Measurements from ENCODE around the gene ARHGAP26. TPM values are rescaled to one million over a fixed set of nuclear protein-coding genes. Genes with fewer than 3 reads are reported as not detected.

The ARHGAP26 gene
- total RNA-seq, 4 donors from 2014 or later, result 22.3 to 40.7 (median 28.2) TPM

DNA sequence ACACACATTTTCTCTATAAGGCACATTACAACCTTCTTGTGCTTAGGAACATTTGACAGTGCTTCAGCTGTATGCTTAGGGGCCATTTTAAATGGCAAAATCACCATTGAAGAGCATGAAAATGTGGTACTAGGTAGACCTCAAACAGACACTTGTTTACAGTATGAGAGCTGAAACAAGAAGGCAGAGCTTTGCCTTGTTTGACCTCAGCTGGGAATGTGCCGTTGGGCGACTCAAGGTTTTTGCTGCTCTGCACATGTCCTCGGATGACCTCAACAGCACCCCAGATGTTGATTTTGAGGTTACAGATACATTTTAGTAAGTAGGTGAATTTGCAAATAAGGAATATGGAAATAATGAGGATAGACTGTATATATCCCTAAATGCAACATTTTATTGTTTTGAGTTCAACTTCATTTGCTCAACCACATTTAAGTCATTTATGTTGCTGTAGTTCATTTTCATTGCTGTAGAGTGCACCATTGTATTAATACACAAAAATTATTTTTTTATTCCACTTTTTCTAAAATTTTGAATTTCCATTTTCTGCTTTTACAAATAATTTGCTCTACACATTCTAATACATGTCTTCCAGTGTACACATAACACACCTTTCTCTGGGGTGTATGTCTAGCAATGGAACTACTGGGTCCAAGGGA is 426.6 kb downstream of the ARHGAP26 start:
- H3K27me3 ChIP-seq, result no peaks in the 10 kb centered on the region
- 81% methylated on average over 3 of the region's 3 CpGs for WGBS

DNA sequence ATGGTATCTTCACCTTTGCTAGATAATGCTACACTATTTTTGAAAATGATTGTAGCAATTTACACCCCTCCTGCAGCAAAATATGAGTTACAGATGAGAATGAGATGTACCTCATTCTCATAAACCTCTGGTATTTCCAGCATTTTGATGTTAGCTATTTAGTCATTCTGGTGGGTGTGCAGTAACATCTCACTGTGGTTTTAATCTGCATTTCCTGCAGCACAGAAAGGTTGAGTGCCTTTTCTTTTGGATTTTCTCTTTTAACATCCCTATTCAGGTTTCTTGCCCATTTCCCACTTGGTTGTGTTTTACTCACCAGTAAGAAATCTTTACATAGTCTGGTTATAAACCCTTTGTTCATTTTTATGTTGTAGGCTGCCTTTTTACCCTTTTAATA is 427.1 kb downstream of the ARHGAP26 start:
- Histone ChIP-seq H3K27ac (replicated peaks in 1 of 4) (no peak overlapping the region), H3K36me3 (no peaks in the 10 kb centered on the region), H3K27me3 (no peaks in the 10 kb centered on the region), H3K4me3 (no peak overlapping the region), H3K9me3 (no peaks in the 10 kb centered on the region), H3K4me1 (peaks cover 19 to 34% (median 22%) of the 10 kb centered on the region in 4 donors)
- intact Hi-C loops (cut with DNase I), result no loop called here
- TF ChIP-seq POLR2AphosphoS5 (IDR thresholded peaks at IDR 0.05) (no peak), EP300 (IDR thresholded peaks at IDR 0.05) (no peak), POLR2A (IDR thresholded peaks at IDR 0.05; ENCODE audit: low read depth) (no peak)
- TF ChIP-seq, protein P1, sequence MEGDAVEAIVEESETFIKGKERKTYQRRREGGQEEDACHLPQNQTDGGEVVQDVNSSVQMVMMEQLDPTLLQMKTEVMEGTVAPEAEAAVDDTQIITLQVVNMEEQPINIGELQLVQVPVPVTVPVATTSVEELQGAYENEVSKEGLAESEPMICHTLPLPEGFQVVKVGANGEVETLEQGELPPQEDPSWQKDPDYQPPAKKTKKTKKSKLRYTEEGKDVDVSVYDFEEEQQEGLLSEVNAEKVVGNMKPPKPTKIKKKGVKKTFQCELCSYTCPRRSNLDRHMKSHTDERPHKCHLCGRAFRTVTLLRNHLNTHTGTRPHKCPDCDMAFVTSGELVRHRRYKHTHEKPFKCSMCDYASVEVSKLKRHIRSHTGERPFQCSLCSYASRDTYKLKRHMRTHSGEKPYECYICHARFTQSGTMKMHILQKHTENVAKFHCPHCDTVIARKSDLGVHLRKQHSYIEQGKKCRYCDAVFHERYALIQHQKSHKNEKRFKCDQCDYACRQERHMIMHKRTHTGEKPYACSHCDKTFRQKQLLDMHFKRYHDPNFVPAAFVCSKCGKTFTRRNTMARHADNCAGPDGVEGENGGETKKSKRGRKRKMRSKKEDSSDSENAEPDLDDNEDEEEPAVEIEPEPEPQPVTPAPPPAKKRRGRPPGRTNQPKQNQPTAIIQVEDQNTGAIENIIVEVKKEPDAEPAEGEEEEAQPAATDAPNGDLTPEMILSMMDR (IDR thresholded peaks at IDR 0.05), result no peak
- no peak for DNase-seq (ENCODE audit: extremely low spot score)

More for the DNA sequence above, 426.6 kb downstream of the ARHGAP26 start:
- no peak for DNase-seq (ENCODE audit: extremely low spot score)
- TF ChIP-seq EP300 (IDR thresholded peaks at IDR 0.05), result no peak
- TF ChIP-seq POLR2A (IDR thresholded peaks at IDR 0.05; ENCODE audit: low read depth), result no peak
- TF ChIP-seq POLR2AphosphoS5 (IDR thresholded peaks at IDR 0.05), result no peak
- TF ChIP-seq, protein P1 (IDR thresholded peaks at IDR 0.05), result no peak
- H3K9me3 ChIP-seq, result no peaks in the 10 kb centered on the region
- H3K4me1 ChIP-seq, result peaks cover 19 to 34% (median 22%) of the 10 kb centered on the region in 4 donors
- intact Hi-C loops (cut with DNase I), result no loop called here
- no peak overlapping the region for H3K4me3 ChIP-seq
- no peak overlapping the region for H3K27ac ChIP-seq (replicated peaks in 1 of 4)
- H3K36me3 ChIP-seq, result no peaks in the 10 kb centered on the region

DNA sequence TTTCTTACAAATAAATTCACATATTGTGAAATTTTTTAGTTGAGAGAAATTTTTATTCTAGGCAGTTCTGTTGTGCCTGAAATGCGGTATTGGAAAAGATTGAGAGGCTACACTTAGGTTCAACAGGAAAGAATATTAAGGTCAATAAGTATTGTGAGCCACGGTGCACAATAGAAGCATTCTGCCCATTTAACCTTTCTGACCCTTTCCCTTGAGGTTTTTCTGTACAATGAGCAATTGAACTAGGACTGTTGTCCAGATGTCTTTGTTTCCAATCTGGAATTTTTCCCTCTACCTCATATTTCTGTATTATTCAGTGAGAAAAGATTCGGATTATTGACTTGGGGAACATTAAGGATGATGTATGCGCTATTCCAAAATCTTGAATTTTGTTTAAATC is 428.2 kb downstream of the ARHGAP26 start:
- WGBS, result 86% methylated on average over 4 of the region's 4 CpGs
- Histone ChIP-seq H3K9me3 (no peaks in the 10 kb centered on the region), H3K36me3 (no peaks in the 10 kb centered on the region), H3K27me3 (no peaks in the 10 kb centered on the region), H3K4me3 (no peak overlapping the region), H3K4me1 (peaks cover 19 to 34% (median 22%) of the 10 kb centered on the region in 4 donors), H3K27ac (replicated peaks in 1 of 4) (no peak overlapping the region)
- no peak for DNase-seq (ENCODE audit: extremely low spot score)
- TF ChIP-seq EP300 (IDR thresholded peaks at IDR 0.05) (no peak), POLR2A (IDR thresholded peaks at IDR 0.05; ENCODE audit: low read depth) (no peak), POLR2AphosphoS5 (IDR thresholded peaks at IDR 0.05) (no peak)
- TF ChIP-seq, protein P1 (IDR thresholded peaks at IDR 0.05), result no peak
- intact Hi-C loops (cut with DNase I), result no loop called here

DNA sequence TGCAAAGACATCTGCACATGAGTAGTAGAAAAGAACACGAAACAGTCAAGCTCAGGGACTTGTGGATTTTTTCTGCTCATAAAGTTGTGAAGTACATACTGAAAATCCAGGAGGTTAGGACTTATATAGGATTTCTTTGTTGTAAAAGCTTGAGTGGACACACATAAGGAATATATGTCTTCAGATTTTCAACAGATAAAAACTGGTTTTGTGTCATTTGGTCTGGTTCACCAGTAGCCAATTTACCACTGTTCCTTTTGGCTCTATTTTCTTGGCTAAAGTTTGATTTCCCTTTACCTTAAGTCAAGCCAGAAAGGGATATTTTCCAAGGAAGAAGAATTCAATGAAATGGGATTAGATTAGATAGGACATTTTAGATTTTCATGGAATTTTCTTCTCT is 429.0 kb downstream of the ARHGAP26 start:
- WGBS, result 96% methylated on average over 1 of the region's 1 CpG
- peaks cover 19 to 34% (median 22%) of the 10 kb centered on the region in 4 donors for H3K4me1 ChIP-seq
- H3K27ac ChIP-seq (replicated peaks in 1 of 4), result no peak overlapping the region
- DNase-seq (ENCODE audit: extremely low spot score), result no peak
- H3K4me3 ChIP-seq, result no peak overlapping the region
- H3K36me3 ChIP-seq, result no peaks in the 10 kb centered on the region
- H3K9me3 ChIP-seq, result no peaks in the 10 kb centered on the region
- intact Hi-C loops (cut with DNase I), result no loop called here
- no peaks in the 10 kb centered on the region for H3K27me3 ChIP-seq
- TF ChIP-seq, protein P1 (IDR thresholded peaks at IDR 0.05), result no peak
- TF ChIP-seq POLR2AphosphoS5 (IDR thresholded peaks at IDR 0.05), result no peak
- no peak for TF ChIP-seq POLR2A (IDR thresholded peaks at IDR 0.05; ENCODE audit: low read depth)
- TF ChIP-seq EP300 (IDR thresholded peaks at IDR 0.05), result no peak

DNA sequence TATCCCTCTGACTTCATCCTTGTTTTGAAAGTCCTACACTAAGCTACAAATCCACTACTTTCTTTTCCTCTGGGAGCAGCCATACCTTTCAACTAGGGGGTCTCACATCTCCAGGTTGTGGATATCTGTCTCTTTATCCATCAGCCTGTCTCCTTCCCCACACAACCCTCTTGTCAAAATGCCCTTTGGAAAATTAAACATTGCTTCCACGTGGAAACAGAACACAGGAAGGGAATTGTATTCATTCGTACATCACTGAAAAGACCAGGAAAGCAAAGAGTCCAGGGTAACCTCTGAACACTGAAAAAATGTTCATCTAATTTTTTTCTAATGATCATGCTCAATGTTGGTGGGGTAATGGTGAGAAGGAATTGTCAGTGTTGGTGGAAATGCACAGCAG is 429.7 kb downstream of the ARHGAP26 start:
- H3K27ac ChIP-seq (replicated peaks in 1 of 4), result no peak overlapping the region
- DNase-seq (ENCODE audit: extremely low spot score), result no peak
- H3K27me3 ChIP-seq, result no peaks in the 10 kb centered on the region
- no peak for TF ChIP-seq POLR2A (IDR thresholded peaks at IDR 0.05; ENCODE audit: low read depth)
- TF ChIP-seq, protein P1 (IDR thresholded peaks at IDR 0.05), result no peak
- TF ChIP-seq EP300 (IDR thresholded peaks at IDR 0.05), result no peak
- TF ChIP-seq POLR2AphosphoS5 (IDR thresholded peaks at IDR 0.05), result no peak
- H3K4me1 ChIP-seq, result peaks cover 18 to 33% (median 21%) of the 10 kb centered on the region in 4 donors
- H3K36me3 ChIP-seq, result no peaks in the 10 kb centered on the region
- 52% methylated on average over 2 of the region's 2 CpGs for WGBS
- H3K4me3 ChIP-seq, result no peak overlapping the region
- no peaks in the 10 kb centered on the region for H3K9me3 ChIP-seq
- intact Hi-C loops (cut with DNase I), result no loop called here
